ENCODE measurements around the gene ACTR1A.
A peak's percentile ranks its signal among the peaks of the same experiment; 100 is the strongest.
"Not testable (repeated sequence)": the region's sequence is repeated elsewhere in the genome, so short reads cannot be mapped to it uniquely, and the experiment has no call there.

Gene ACTR1A

GRCh38 chr10:102502337-102503151 lies at the start of gene ACTR1A:
Gene ACTR1A (minus strand): TSS chr10:102502712. CDS start chr10:102502647, 65 bp downstream.
- DNase-seq: peak; percentile 92

DNA sequence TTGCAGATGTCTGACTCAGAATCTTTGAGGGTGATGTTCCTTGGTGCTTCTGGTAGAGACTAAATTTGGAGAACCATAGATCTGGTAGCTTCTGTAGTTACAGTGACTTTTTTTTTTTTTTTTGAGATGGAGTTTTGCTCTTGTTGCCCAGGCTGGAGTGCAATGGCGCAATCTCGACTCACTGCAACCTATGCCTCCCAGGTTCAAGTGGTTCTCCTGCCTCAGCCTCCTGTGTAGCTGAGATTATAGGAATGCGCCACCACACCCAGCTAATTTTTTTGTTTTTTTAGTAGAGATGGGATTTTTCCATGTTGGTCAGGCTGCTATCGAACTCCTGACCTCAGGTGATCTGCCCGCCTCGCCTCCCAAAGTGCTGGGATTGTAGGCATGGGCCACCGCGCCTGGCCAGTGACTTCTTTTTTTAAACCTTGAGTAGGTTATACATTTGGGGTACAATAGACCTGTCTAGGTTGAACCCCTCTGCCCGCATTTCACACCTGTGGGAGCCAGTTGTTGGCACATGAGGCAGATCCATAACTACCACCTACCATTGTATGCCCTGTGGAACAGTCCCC lies 48.2 kb upstream of the ACTR1A start:
- DNase-seq: no peak

DNA sequence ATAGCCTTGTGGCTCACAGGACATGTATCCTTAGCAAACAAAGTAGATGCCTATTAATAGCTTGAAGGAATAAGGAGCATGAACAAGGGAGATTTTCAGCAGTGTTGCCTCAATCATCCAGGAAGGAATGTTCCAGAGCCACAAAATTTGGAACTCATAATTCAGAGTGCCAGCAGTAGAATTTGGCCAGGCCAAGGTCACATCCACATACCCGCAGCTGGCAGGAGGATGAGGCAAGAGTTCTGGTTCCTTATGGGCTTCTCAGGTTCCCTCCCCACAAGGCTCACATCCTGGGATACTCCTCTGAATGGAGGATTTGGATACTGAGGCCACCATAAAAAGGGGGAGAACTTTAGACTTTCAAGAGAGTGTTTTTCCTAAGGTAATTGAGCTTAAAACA lies 47.0 kb upstream of the ACTR1A start:
- no peak for DNase-seq

DNA sequence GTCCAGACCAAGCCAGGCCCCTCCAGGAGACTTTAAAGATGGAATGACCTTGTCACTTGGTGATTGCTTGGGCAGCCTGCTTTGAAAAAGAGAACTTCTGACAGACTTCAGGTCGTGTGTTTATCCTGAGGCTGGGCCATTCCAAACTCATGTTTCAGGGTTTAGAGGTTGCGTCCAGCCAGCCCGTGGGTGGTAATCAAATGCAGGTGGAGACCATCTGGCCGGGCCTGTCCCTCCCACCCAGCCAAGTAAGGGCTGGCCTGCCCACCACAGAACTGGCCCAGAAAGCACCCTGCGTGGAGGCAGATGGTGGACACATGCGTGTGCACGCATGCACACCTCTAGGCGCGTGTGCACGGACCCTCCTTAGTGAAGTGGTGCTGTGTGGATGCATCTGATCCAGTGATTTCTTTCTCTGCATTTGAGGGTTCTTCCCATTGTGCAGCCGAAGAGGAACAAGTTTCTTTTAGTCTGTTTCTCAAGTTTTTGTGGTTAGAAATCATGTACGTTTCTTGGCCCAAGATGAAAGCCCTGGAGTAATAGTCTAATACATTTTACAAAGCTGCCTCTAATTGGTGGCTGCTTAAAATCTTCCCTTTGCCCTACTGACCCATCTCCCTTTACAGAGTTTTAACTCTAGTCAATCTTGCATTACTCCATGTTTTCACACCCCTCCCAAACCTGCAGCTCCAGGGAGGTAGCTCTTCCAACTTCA lies 44.3 kb upstream of the ACTR1A start:
- no peak for DNase-seq

- DNase-seq: no peak
Observed at GRCh38 chr10:102545997-102546396, 43.5 kb upstream of the ACTR1A start.

GRCh38 chr10:102545265-102545871 lies 42.9 kb upstream of the ACTR1A start:
- DNase-seq: no peak

DNA sequence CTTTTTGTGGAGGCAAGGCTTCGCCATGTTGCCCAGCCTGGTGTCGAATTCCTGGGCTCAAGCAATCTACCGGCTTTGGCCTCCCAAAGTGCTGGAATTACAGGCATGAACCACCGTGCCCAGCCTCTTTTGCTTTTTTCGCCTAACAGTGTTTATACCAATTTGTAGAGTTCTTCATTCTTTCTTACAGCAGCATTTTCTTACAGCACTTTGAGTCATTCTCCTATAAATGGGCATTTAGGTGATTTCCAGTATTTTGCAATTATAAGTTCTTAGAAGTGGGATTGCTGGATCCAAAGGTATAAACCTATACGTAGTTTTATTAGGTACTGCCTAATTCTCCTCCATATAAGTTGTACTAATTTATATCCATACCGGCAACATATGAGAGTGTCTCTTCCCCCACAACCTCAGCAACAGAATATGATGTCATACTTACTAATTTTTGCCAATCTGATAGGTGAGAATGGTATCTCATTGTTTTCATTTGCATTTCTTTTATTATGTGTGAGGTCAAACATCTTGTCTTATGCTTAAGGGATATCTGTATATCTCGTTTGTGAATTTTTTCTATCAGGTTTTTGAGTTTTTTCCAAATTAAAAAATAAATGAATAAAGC lies 40.4 kb upstream of the ACTR1A start:
- DNase-seq: no peak

GRCh38 chr10:102540023-102540422 lies 37.5 kb upstream of the ACTR1A start:
- no peak for DNase-seq

- DNase-seq: no peak
Observed at GRCh38 chr10:102538811-102539210, 36.3 kb upstream of the ACTR1A start.

DNA sequence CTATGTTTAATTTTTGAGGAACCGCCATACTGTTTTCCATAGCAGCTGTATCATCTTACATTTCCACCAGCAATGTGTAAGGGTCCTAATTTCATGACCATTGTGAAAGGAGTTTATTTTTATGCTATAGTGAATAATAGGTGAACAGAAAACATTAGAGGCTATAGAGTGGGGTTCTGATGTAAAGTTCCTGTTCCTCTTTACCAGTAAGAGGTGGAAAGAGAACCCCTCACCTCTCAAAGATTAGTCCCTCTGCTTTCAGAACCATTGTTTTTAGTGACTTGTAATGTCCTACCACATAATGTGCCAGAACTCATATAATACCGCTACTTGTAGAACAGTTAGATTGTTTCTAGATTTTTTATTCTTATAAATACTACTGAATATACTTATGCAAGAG lies 35.4 kb upstream of the ACTR1A start:
- no peak for DNase-seq

- no peak for DNase-seq
Observed at GRCh38 chr10:102537367-102537766, 34.9 kb upstream of the ACTR1A start.

- no peak for DNase-seq
Observed at GRCh38 chr10:102535481-102536147, 33.1 kb upstream of the ACTR1A start.

DNA sequence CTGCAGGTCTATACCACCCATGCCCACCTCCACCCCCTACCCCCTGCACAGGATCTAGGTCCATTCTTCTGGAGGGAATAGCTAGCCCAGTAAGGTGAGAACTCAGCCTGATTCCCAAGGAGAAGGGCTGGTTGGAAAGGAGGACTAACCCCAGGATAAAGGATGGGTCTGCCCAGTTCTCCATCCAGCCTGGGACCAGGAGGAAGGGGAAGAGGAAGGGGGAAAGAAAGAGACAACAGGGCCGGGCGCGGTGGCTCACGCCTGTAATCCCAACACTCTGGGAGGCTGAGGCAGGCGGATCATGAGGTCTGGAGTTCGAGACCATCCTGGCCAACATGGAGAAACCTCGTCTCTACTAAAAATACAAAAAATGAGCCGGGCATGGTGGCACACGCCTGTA lies 32.5 kb upstream of the ACTR1A start:
- DNase-seq: not testable (repeated sequence)

DNA sequence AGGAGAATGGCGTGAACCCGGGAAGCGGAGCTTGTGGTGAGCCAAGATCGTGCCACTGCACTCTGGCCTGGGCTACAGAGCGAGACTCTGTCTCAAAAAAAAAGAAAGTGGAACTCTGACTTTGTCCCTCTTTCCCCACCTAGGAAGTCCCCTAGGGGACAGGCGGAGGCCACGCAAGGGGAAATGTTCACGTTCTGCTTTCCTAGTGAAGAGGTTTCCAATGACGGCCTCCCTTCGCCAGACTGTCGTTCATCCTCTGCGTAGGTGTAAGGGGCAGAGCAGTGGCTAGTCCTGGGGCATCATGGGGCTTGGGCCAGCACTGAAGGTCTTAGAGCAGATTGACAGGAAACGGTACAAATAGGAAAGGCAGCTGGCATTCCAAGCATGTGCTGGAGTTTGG lies 31.8 kb upstream of the ACTR1A start:
- no peak for DNase-seq

DNA sequence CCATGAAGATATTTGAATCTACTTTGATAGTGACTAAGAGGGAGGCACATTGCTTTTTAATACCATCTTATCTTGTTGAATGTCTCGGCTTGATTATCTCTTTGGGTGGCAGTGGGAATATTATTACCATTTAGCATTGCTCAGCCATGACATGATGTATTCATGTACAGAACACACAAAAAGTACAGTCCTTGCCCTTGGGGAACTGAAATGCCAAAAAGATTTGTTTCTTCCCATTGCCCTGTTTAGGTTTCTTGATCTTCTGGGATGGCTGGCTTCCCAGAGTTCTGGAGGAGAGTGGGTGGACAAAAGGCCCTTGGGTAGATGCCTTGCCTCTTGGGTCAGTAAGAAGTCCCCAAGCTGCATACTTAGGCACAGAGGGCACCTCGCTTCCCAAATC lies 25.0 kb upstream of the ACTR1A start:
- no peak for DNase-seq

DNA sequence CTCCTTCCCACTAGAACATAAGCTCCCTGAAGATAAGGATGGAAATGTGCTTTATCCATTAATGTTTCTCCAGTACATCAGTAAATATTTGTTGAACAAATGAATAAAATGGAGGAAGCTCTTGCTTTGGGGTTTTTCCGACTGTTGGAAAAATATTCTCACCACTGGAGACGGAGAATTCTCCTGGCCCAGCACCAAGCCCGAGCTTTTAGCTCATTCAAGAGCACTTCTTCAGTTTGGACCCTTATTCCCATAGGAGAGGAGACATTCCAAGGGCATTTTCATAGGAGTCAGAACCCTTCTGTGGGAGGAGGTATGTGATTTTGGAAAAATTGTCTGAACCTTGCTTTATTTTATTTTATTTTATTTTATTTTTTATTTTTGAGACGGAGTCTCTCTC lies 22.2 kb upstream of the ACTR1A start:
- no peak for DNase-seq

DNA sequence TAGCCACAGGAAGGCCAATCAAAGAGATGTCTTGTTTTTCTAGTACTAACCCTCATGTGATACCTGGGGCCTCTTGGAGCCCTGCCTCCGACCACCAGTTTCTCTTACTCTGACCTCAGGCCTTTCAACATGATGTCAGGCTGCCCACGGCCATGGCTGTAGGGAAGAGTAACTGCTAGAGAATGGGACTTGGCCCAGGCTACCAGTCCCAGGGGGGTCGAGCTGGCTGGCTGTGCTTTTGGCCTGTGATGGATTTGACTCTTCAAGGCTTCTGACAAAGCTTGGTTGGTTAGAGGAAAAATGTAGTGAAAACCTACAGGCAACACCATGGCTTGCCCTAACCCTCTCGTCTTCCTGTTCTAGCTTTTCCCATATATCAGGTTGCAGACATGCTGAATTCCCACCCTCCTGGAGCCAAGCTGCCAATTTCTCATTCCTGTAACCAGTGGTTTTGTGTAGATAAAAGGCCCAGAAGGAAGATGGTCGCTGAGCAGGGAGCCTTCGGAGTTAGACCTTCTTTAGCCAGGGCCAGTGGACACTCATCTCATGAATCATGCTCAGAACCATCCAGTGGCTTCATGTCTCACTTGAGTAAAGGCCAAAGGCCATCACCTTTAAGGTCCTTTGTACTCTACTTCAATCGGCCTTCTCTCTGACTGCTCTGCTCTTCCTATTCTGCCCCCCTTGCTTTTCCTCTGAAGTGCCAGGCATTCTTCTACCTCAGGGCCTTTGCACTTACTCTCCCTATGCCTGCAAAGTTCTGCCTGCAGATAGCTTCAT lies 20.9 kb upstream of the ACTR1A start:
- DNase-seq: no peak

GRCh38 chr10:102522874-102523249 lies 20.4 kb upstream of the ACTR1A start:
- DNase-seq: no peak

GRCh38 chr10:102519246-102519825 lies 16.8 kb upstream of the ACTR1A start:
- no peak for DNase-seq

DNA sequence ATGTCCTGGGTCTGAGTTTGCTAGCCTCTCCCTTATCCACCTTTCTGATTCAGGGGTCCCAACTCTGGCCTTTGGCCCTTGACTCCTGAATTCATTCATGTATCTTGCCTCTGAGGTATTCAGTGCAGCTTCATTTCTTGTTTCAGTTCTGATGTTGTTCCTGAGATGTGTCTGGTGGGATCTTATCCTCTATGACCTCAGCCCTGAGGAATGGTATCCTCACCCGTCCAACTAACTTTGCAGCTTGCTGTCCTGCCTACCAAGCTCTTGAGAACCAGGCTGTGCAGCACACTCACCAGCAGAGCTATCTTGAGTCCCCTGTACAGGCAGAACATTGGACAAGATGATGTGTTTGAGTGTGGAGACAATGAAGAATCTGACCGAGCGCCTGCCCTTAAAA lies 15.0 kb upstream of the ACTR1A start:
- DNase-seq: no peak

- DNase-seq: no peak
Observed at GRCh38 chr10:102515724-102516123, 13.2 kb upstream of the ACTR1A start.

Measured in stimulated activated naive CD4-positive, alpha-beta T cell treated with Interleukin-2 at 50 U/mL for 16 hours (primary cell).